T-helper 17 cell (primary cell): ENCODE results near the gene SEMA3B. TPM values are rescaled to one million over a fixed set of nuclear protein-coding genes. Genes with fewer than 3 reads are reported as not detected.
"Not testable (repeated sequence)": the region's sequence is repeated elsewhere in the genome, so short reads cannot be mapped to it uniquely, and the experiment has no call there.

ENCODE experiments used
- ATAC-seq: fragments of 150-1000 bp; cut with Tn5 transposase; 2 replicates; pipeline ENCODE4 v1.10.0; 2021; ENCODE audit warnings: mild to moderate bottlenecking, moderate library complexity
- DNase-seq, 3 donors: peaks; one replicate each; pipeline versions ENCODE4 v3.0.0 to v3.0.0-alpha.2; 2020 to 2021
- H3K9me3 ChIP-seq: one replicate; pipeline ENCODE4 v1.7.0; 2013; ENCODE audit warnings: low read length, mild to moderate bottlenecking; ENCODE audit not compliant: control insufficient read depth, poor library complexity, severe bottlenecking
- H3K27ac Mint-ChIP-seq: one replicate; pipeline ENCODE4 v1.8.0; 2022; ENCODE audit warnings: mild to moderate bottlenecking, moderate library complexity, mixed read lengths
- H3K27me3 Mint-ChIP-seq: one replicate; pipeline ENCODE4 v1.8.0; 2022; ENCODE audit warnings: mixed read lengths
- H3K36me3 Mint-ChIP-seq: one replicate; pipeline ENCODE4 v1.8.0; 2022; ENCODE audit warnings: low read depth, mixed read lengths
- H3K4me1 Mint-ChIP-seq: one replicate; pipeline ENCODE4 v1.8.0; 2022; ENCODE audit warnings: mild to moderate bottlenecking, mixed read lengths
- H3K4me3 Mint-ChIP-seq: one replicate; pipeline ENCODE4 v1.8.0; 2022; ENCODE audit warnings: mild to moderate bottlenecking, moderate library complexity, mixed read lengths
- total RNA-seq, 4 donors: library from RNA in 2 of 4; stranded (reverse) in 2 of 4; gene quantifications; one replicate each; pipeline ENCODE4 v1.2.3 and lab custom pipeline; 2022 to 2026

The SEMA3B gene
- total RNA-seq, 2 donors from 2014 or later, result 1.7 to 1.8 TPM

- peak; percentile 50 for ATAC-seq
- H3K36me3 Mint-ChIP-seq, result peaks cover 8% of the 10 kb centered on the region
- DNase-seq, result peak; percentile 51 to 60 (median 55)
- peak overlapping the region; percentile 82 for H3K4me3 Mint-ChIP-seq
- H3K27me3 Mint-ChIP-seq, result peaks cover 30% of the 10 kb centered on the region
- H3K9me3 ChIP-seq, result no peaks in the 10 kb centered on the region
- peak overlapping the region; percentile 90 for H3K27ac Mint-ChIP-seq
- H3K4me1 Mint-ChIP-seq, result peaks cover 21% of the 10 kb centered on the region
These were observed 5.6 kb downstream of the SEMA3B start for GRCh38 chr3:50274371-50275104.

- no peak for ATAC-seq
- Mint-ChIP-seq H3K4me3 (peak overlapping the region; percentile 70), H3K27ac (peak overlapping the region; percentile 90), H3K4me1 (peaks cover 21% of the 10 kb centered on the region), H3K27me3 (peaks cover 30% of the 10 kb centered on the region), H3K36me3 (peaks cover 8% of the 10 kb centered on the region)
- no peak for DNase-seq
- no peaks in the 10 kb centered on the region for H3K9me3 ChIP-seq
These were observed 6.4 kb downstream of the SEMA3B start for GRCh38 chr3:50275141-50275995.

DNA sequence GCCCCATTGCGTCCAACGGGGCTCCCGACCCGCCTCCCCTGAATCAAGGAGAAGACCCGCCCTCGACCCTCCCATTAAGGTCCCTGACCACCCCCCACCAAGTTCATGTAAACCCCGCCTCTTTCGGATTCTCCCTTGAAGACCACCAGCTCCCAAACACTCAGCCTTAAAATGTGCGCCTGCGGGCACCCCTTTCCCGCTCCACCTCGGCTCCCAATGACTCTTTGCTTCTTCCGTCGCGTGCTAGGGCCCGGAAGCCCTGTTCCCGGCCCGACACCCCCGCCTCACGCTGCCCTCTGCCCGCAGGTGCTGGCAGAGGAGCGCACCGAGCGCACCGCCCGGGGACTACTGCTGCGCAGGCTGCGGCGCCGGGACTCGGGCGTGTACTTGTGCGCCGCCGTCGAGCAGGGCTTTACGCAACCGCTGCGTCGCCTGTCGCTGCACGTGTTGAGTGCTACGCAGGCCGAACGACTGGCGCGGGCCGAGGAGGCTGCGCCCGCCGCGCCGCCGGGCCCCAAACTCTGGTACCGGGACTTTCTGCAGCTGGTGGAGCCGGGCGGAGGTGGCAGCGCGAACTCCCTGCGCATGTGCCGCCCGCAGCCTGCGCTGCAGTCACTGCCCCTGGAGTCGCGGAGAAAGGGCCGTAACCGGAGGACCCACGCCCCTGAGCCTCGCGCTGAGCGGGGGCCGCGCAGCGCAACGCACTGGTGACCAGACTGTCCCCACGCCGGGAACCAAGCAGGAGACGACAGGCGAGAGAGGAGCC lies 7.2 kb downstream of the SEMA3B start:
- peaks cover 8% of the 10 kb centered on the region for H3K36me3 Mint-ChIP-seq
- ATAC-seq, result peak; percentile 47
- no peaks in the 10 kb centered on the region for H3K9me3 ChIP-seq
- peaks cover 21% of the 10 kb centered on the region for H3K4me1 Mint-ChIP-seq
- H3K27me3 Mint-ChIP-seq, result peaks cover 30% of the 10 kb centered on the region
- peak overlapping the region; percentile 49 for H3K27ac Mint-ChIP-seq
- H3K4me3 Mint-ChIP-seq, result peak overlapping the region; percentile 78
- no peak for DNase-seq

DNA sequence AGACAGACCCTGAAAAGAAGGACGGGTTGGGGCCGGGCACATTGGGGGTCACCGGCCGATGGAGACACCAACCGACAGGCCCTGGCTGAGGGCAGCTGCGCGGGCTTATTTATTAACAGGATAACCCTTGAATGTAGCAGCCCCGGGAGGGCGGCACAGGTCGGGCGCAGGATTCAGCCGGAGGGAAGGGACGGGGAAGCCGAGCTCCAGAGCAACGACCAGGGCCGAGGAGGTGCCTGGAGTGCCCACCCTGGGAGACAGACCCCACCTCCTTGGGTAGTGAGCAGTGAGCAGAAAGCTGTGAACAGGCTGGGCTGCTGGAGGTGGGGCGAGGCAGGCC lies 7.8 kb downstream of the SEMA3B start:
- ATAC-seq (no peak), DNase-seq (no peak)
- Mint-ChIP-seq H3K4me1 (peaks cover 19% of the 10 kb centered on the region), H3K27me3 (peaks cover 30% of the 10 kb centered on the region), H3K4me3 (no peak overlapping the region), H3K27ac (peak overlapping the region; percentile 49), H3K36me3 (peaks cover 8% of the 10 kb centered on the region)
- no peaks in the 10 kb centered on the region for H3K9me3 ChIP-seq

GRCh38 chr3:50278123-50278879 lies 9.4 kb downstream of the SEMA3B start:
- no peak for ATAC-seq
- no peak overlapping the region for H3K4me3 Mint-ChIP-seq

GRCh38 chr3:50278880-50279224 lies 9.9 kb downstream of the SEMA3B start, which contains the start of gene LSMEM2:
Gene LSMEM2 (plus strand): TSS chr3:50279087. CDS start chr3:50279114, 27 bp downstream.
- no peaks in the 10 kb centered on the region for H3K9me3 ChIP-seq
- ATAC-seq, result no peak
- no peak within 1 kb of the TSS for H3K4me3 Mint-ChIP-seq
- peaks cover 25% of the 10 kb centered on the region for H3K27me3 Mint-ChIP-seq
- no peak within 1 kb of the TSS for H3K27ac Mint-ChIP-seq
- peaks cover 5% of the 10 kb centered on the region for H3K36me3 Mint-ChIP-seq
- peaks cover 14% of the 10 kb centered on the region for H3K4me1 Mint-ChIP-seq
- DNase-seq, result no peak

More at GRCh38 chr3:50278123-50278879, 9.4 kb downstream of the SEMA3B start:
- Mint-ChIP-seq H3K4me1 (peaks cover 14% of the 10 kb centered on the region), H3K27ac (no peak overlapping the region), H3K27me3 (peaks cover 25% of the 10 kb centered on the region), H3K36me3 (peaks cover 5% of the 10 kb centered on the region)
- DNase-seq, result no peak
- no peaks in the 10 kb centered on the region for H3K9me3 ChIP-seq

GRCh38 chr3:50279255-50280016 lies 10.5 kb downstream of the SEMA3B start:
- H3K36me3 Mint-ChIP-seq, result peaks cover 2% of the 10 kb centered on the region
- no peak overlapping the region for H3K4me3 Mint-ChIP-seq
- ATAC-seq (no peak), DNase-seq (no peak)
- peaks cover 19% of the 10 kb centered on the region for H3K27me3 Mint-ChIP-seq
- H3K4me1 Mint-ChIP-seq, result peaks cover 10% of the 10 kb centered on the region
- no peaks in the 10 kb centered on the region for H3K9me3 ChIP-seq
- H3K27ac Mint-ChIP-seq, result no peak overlapping the region

GRCh38 chr3:50284121-50284520 lies 15.2 kb downstream of the SEMA3B start:
- not testable (repeated sequence) for H3K27me3 Mint-ChIP-seq, H3K27ac Mint-ChIP-seq, H3K36me3 Mint-ChIP-seq, H3K9me3 ChIP-seq, H3K4me3 Mint-ChIP-seq, ATAC-seq, DNase-seq, H3K4me1 Mint-ChIP-seq

GRCh38 chr3:50286322-50287227 lies 17.6 kb downstream of the SEMA3B start:
- no peaks in the 10 kb centered on the region for H3K9me3 ChIP-seq
- Mint-ChIP-seq H3K4me1 (peaks cover 7% of the 10 kb centered on the region), H3K27ac (no peak overlapping the region), H3K36me3 (no peaks in the 10 kb centered on the region), H3K4me3 (no peak overlapping the region), H3K27me3 (no peaks in the 10 kb centered on the region)
- DNase-seq (no peak), ATAC-seq (no peak)

GRCh38 chr3:50287262-50287661 lies 18.3 kb downstream of the SEMA3B start:
- H3K4me3 Mint-ChIP-seq, result no peak overlapping the region
- no peak for DNase-seq
- H3K9me3 ChIP-seq, result no peaks in the 10 kb centered on the region
- H3K27me3 Mint-ChIP-seq, result no peaks in the 10 kb centered on the region
- H3K4me1 Mint-ChIP-seq, result peaks cover 7% of the 10 kb centered on the region
- H3K36me3 Mint-ChIP-seq, result no peaks in the 10 kb centered on the region
- no peak for ATAC-seq
- H3K27ac Mint-ChIP-seq, result no peak overlapping the region

DNA sequence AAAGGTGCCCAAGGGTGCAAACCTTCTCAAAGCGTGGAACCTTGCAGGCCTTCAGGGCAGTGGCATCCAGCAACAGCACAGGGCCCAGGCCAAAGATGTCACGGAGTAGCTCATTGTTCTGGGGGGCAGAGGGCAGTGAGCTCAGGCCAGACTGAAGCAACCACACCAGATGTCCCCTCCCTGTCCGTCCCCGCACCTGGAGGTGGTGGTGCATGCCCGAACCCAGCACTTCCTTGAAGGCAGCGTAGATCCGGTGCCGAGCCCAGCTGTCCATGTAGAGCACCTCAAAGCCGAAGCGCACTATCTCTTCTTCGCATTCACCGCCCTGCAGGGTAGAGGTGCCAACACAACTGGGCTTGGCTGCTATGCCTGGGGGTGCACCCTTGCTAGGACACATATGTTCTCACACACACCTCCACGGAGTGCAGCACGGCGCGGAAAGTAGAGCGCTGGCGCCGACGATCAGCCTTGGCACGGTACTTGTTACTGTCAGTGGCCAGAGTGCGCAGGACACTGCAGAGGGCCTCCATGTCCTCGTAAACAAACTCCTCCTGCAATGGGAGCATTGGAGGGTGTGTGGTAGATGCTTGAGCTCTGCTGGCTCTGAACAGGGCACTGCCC lies 19.6 kb downstream of the SEMA3B start:
- H3K36me3 Mint-ChIP-seq, result no peaks in the 10 kb centered on the region
- DNase-seq (no peak), ATAC-seq (no peak)
- H3K27ac Mint-ChIP-seq, result no peak overlapping the region
- no peaks in the 10 kb centered on the region for H3K9me3 ChIP-seq
- H3K4me1 Mint-ChIP-seq, result peaks cover 14% of the 10 kb centered on the region
- H3K4me3 Mint-ChIP-seq, result no peak overlapping the region
- no peaks in the 10 kb centered on the region for H3K27me3 Mint-ChIP-seq
